CD4-positive, alpha-beta T cell treated with Interferon alpha-2 for 1 hour (primary cell): Measurements from ENCODE around the gene FAM193A.
"Not testable (repeated sequence)": the region's sequence is repeated elsewhere in the genome, so short reads cannot be mapped to it uniquely, and the experiment has no call there.

Experiments
- DNase-seq, 2 donors: peaks; one replicate each; pipeline ENCODE4 v3.0.0-alpha.2; 2020 to 2022

FAM193A gene

GRCh38 chr4:2695346-2696060 is 159.1 kb downstream of the FAM193A start:
- DNase-seq = no peak

- DNase-seq = peak in 1 of 2 donors; percentile 72
Measured at GRCh38 chr4:2696423-2696822, 160.0 kb downstream of the FAM193A start.

- DNase-seq = no peak
Measured at GRCh38 chr4:2697995-2698414, 161.6 kb downstream of the FAM193A start.

GRCh38 chr4:2698504-2698903 is 162.1 kb downstream of the FAM193A start:
- no peak for DNase-seq

GRCh38 chr4:2698951-2699505 is 162.6 kb downstream of the FAM193A start:
- DNase-seq = no peak

GRCh38 chr4:2699534-2699933 is 163.1 kb downstream of the FAM193A start:
- no peak for DNase-seq

GRCh38 chr4:2700031-2700430 is 163.6 kb downstream of the FAM193A start:
- no peak for DNase-seq

GRCh38 chr4:2702361-2702760 is 165.9 kb downstream of the FAM193A start:
- DNase-seq = no peak

GRCh38 chr4:2702770-2703169 is 166.3 kb downstream of the FAM193A start:
- DNase-seq = no peak

GRCh38 chr4:2712261-2712842 is 175.9 kb downstream of the FAM193A start:
- no peak for DNase-seq

GRCh38 chr4:2713337-2713736 is 176.9 kb downstream of the FAM193A start:
- no peak for DNase-seq

GRCh38 chr4:2714061-2714770 is 177.8 kb downstream of the FAM193A start:
- DNase-seq = peak in 1 of 2 donors; percentile 43

- DNase-seq = no peak
Measured at GRCh38 chr4:2714918-2715317, 178.5 kb downstream of the FAM193A start.

GRCh38 chr4:2715426-2715825 is 179.0 kb downstream of the FAM193A start:
- DNase-seq = no peak

GRCh38 chr4:2716236-2716635 is 179.8 kb downstream of the FAM193A start:
- DNase-seq = no peak

- no peak for DNase-seq
Measured at GRCh38 chr4:2721586-2721985, 185.1 kb downstream of the FAM193A start.

- no peak for DNase-seq
Measured at GRCh38 chr4:2722033-2722432, 185.6 kb downstream of the FAM193A start.

- no peak for DNase-seq
Measured at GRCh38 chr4:2723751-2724150, 187.3 kb downstream of the FAM193A start.

GRCh38 chr4:2725380-2725779 is 188.9 kb downstream of the FAM193A start:
- DNase-seq = no peak

GRCh38 chr4:2726881-2727280 is 190.4 kb downstream of the FAM193A start:
- not testable (repeated sequence) for DNase-seq

GRCh38 chr4:2728221-2728620 is 191.8 kb downstream of the FAM193A start:
- DNase-seq = no peak

GRCh38 chr4:2728806-2729532 is 192.5 kb downstream of the FAM193A start:
- DNase-seq = no peak

- DNase-seq = no peak
Measured at GRCh38 chr4:2729533-2729875, 193.1 kb downstream of the FAM193A start.
